Measurements from ENCODE around the gene ADAM19. TPM values are rescaled to one million over a fixed set of nuclear protein-coding genes. Genes with fewer than 3 reads are reported as not detected.
A peak's percentile ranks its signal among the peaks of the same experiment; 100 is the strongest.

ADAM19 gene
- total RNA-seq, 1 donor from 2014 or later, result 64.5 TPM

GRCh38 chr5:157456301-157456700 is 119.3 kb downstream of the ADAM19 start:
- H3K9me3 Mint-ChIP-seq (ENCODE audit: unreplicated experiment), result no peaks in the 10 kb centered on the region
- peaks cover 18% of the 10 kb centered on the region for H3K4me1 Mint-ChIP-seq (ENCODE audit: unreplicated experiment)
- no peak for TF ChIP-seq CTCF (IDR thresholded peaks at IDR 0.05)
- no peak overlapping the region for H3K27ac Mint-ChIP-seq (ENCODE audit: unreplicated experiment)
- no peaks in the 10 kb centered on the region for H3K36me3 Mint-ChIP-seq (ENCODE audit: unreplicated experiment)
- H3K4me3 Mint-ChIP-seq (ENCODE audit: unreplicated experiment), result no peak overlapping the region
- peak; percentile 42 for DNase-seq (ENCODE audit: extremely low spot score, unreplicated experiment)
- H3K27me3 Mint-ChIP-seq (ENCODE audit: unreplicated experiment), result no peaks in the 10 kb centered on the region

- no peak for TF ChIP-seq CTCF (IDR thresholded peaks at IDR 0.05)
- H3K36me3 Mint-ChIP-seq (ENCODE audit: unreplicated experiment), result no peaks in the 10 kb centered on the region
- H3K27me3 Mint-ChIP-seq (ENCODE audit: unreplicated experiment), result no peaks in the 10 kb centered on the region
- no peaks in the 10 kb centered on the region for H3K9me3 Mint-ChIP-seq (ENCODE audit: unreplicated experiment)
- H3K4me3 Mint-ChIP-seq (ENCODE audit: unreplicated experiment), result no peak overlapping the region
- DNase-seq (ENCODE audit: extremely low spot score, unreplicated experiment), result peak; percentile 46
- H3K4me1 Mint-ChIP-seq (ENCODE audit: unreplicated experiment), result peaks cover 8% of the 10 kb centered on the region
- no peak overlapping the region for H3K27ac Mint-ChIP-seq (ENCODE audit: unreplicated experiment)
Measured at GRCh38 chr5:157455057-157455456, 120.5 kb downstream of the ADAM19 start.

GRCh38 chr5:157454273-157454672 is 121.3 kb downstream of the ADAM19 start:
- TF ChIP-seq CTCF (IDR thresholded peaks at IDR 0.05), result no peak
- H3K4me3 Mint-ChIP-seq (ENCODE audit: unreplicated experiment), result no peak overlapping the region
- DNase-seq (ENCODE audit: extremely low spot score, unreplicated experiment), result peak; percentile 30
- H3K27me3 Mint-ChIP-seq (ENCODE audit: unreplicated experiment), result no peaks in the 10 kb centered on the region
- H3K9me3 Mint-ChIP-seq (ENCODE audit: unreplicated experiment), result no peaks in the 10 kb centered on the region
- H3K27ac Mint-ChIP-seq (ENCODE audit: unreplicated experiment), result no peak overlapping the region
- peaks cover 8% of the 10 kb centered on the region for H3K4me1 Mint-ChIP-seq (ENCODE audit: unreplicated experiment)
- no peaks in the 10 kb centered on the region for H3K36me3 Mint-ChIP-seq (ENCODE audit: unreplicated experiment)

GRCh38 chr5:157451806-157452205 is 123.8 kb downstream of the ADAM19 start:
- H3K27me3 Mint-ChIP-seq (ENCODE audit: unreplicated experiment), result no peaks in the 10 kb centered on the region
- no peak overlapping the region for H3K27ac Mint-ChIP-seq (ENCODE audit: unreplicated experiment)
- no peak for DNase-seq (ENCODE audit: extremely low spot score, unreplicated experiment)

GRCh38 chr5:157450024-157450423 is 125.6 kb downstream of the ADAM19 start:
- Mint-ChIP-seq H3K36me3 (ENCODE audit: unreplicated experiment) (no peaks in the 10 kb centered on the region), H3K9me3 (ENCODE audit: unreplicated experiment) (no peaks in the 10 kb centered on the region), H3K27ac (ENCODE audit: unreplicated experiment) (no peak overlapping the region), H3K4me1 (ENCODE audit: unreplicated experiment) (peaks cover 15% of the 10 kb centered on the region), H3K4me3 (ENCODE audit: unreplicated experiment) (no peak overlapping the region), H3K27me3 (ENCODE audit: unreplicated experiment) (no peaks in the 10 kb centered on the region)
- DNase-seq (ENCODE audit: extremely low spot score, unreplicated experiment), result no peak
- TF ChIP-seq CTCF (IDR thresholded peaks at IDR 0.05), result no peak

More at GRCh38 chr5:157451806-157452205, 123.8 kb downstream of the ADAM19 start:
- Mint-ChIP-seq H3K36me3 (ENCODE audit: unreplicated experiment) (no peaks in the 10 kb centered on the region), H3K4me1 (ENCODE audit: unreplicated experiment) (peaks cover 15% of the 10 kb centered on the region), H3K4me3 (ENCODE audit: unreplicated experiment) (no peak overlapping the region), H3K9me3 (ENCODE audit: unreplicated experiment) (no peaks in the 10 kb centered on the region)
- no peak for TF ChIP-seq CTCF (IDR thresholded peaks at IDR 0.05)

Data from osteocyte (in vitro differentiated cells).